ES-I3 (cell line): Measurements from ENCODE around the gene ABCC1.
"Not testable (repeated sequence)": the region's sequence is repeated elsewhere in the genome, so short reads cannot be mapped to it uniquely, and the experiment has no call there.

Source experiments
- H3K36me3 ChIP-seq: 2 replicates; pipeline ENCODE4 v1.6.1; 2013; ENCODE audit warnings: mild to moderate bottlenecking, low read length, control low read depth, moderate library complexity; ENCODE audit not compliant: insufficient read depth
- H3K4me1 ChIP-seq: 2 replicates; pipeline ENCODE4 v1.6.1; 2013; ENCODE audit warnings: mild to moderate bottlenecking, control low read depth, low read length; ENCODE audit not compliant: insufficient read depth
- H3K9ac ChIP-seq: 2 replicates; pipeline ENCODE4 v1.6.1; 2013; ENCODE audit warnings: low read depth, mild to moderate bottlenecking, low read length, moderate library complexity
- H3K9me3 ChIP-seq: 2 replicates; pipeline ENCODE4 v1.6.1; 2013; ENCODE audit warnings: mild to moderate bottlenecking, low read length, moderate library complexity; ENCODE audit not compliant: control insufficient read depth, insufficient read depth

ABCC1 gene

DNA sequence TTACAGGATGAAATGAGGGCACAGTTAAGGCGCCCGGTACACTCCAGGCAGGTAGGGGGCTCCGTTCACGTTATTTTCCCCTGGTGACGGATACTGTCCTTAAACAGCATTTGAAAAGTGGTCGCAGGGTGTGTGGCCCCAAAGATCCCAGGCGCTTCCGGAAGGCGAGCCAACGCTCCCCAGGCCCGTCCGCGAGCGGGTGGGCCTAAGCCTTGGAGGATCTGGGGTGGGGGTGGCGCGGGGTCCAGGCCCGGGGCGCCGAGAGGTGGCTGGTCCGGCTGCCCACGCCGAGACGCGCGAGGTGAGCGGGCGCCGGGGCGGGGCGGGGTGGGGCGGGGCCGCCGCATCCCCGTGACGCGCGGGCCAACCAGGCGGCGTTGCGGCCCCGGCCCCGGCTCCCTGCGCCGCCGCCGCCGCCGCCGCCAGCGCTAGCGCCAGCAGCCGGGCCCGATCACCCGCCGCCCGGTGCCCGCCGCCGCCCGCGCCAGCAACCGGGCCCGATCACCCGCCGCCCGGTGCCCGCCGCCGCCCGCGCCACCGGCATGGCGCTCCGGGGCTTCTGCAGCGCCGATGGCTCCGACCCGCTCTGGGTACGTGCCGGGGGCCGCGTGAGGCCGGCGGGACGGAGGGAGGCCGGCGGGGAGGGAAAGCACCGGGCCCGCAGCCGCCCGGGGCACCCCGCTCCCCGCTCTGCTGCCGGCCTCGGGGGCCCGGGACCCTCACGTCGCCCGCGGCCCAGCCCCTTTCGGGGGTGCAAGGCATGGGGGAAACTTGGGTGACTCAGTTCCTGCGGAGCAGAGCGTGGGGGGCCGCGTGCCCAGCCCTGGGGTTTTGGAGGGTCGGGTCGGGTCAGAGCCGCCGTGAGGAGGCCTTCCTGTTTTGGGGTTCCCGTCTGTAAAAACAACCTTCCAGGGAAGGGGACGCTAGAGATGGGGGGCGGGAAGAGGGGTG lies at the start of gene ABCC1:
Gene ABCC1 (plus strand): TSS at position 407 of the 951 bp plus-strand sequence. CDS start 136 bp downstream, at position 543.
- Histone ChIP-seq H3K9ac (peak within 1 kb of the TSS; percentile 94), H3K9me3 (no peaks in the 10 kb centered on the region), H3K36me3 (no peaks in the 10 kb centered on the region), H3K4me1 (peaks cover 15% of the 10 kb centered on the region; the same call in 1 of the 2 replicates)

DNA sequence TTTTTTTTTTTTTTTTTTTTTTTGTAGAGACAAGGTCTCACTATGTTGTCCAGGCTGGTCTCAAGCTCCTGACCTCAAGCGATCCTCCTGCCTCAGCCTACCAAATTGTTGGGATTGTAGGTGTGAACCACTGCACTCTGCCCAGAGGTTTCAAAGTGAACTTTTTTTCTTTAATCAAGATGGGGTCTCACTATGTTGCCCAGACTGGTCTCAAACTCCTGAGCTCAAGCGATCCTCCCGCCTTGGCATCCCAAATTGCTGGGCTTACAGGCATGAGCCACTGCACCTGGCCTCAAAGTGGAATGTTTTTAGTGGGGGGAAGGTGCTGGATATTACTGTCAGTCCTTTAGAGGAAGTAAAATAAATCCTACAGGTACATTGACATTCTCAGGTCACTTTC lies 49.1 kb upstream of the ABCC1 start:
- Histone ChIP-seq H3K4me1 (peaks cover 17% of the 10 kb centered on the region; the same call in 1 of the 2 replicates), H3K9me3 (no peaks in the 10 kb centered on the region), H3K9ac (no peak overlapping the region), H3K36me3 (no peaks in the 10 kb centered on the region)

DNA sequence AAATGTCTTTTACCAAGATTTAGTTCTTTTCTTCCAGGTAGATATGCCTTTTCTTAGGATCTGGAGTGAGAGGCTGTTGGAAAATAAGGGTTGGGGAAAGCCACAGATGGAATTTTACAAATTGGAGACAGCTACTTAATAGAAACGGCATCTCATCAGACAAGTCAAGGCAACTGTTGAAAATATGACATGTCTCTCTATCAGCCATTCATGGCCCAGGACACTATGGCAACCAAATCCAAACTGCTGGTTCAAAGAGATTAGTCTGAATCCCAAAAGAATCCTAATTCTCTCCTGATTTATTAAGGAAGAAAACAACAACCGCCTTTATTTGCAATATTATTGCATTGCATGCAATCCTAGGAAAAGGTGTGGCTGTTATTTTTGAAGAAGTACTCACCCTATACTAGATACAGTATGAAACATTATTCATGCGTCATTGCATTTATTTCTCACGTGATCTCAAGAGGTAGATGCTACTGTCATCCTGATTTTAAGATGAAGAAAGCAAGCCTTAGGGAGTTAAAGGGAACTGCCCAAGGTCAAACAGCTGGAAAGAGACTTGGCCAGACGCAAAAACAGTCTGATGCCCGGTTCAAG lies 48.4 kb upstream of the ABCC1 start:
- Histone ChIP-seq H3K9ac (no peak overlapping the region), H3K36me3 (no peaks in the 10 kb centered on the region), H3K4me1 (peaks cover 17% of the 10 kb centered on the region; the same call in 1 of the 2 replicates), H3K9me3 (no peaks in the 10 kb centered on the region)

DNA sequence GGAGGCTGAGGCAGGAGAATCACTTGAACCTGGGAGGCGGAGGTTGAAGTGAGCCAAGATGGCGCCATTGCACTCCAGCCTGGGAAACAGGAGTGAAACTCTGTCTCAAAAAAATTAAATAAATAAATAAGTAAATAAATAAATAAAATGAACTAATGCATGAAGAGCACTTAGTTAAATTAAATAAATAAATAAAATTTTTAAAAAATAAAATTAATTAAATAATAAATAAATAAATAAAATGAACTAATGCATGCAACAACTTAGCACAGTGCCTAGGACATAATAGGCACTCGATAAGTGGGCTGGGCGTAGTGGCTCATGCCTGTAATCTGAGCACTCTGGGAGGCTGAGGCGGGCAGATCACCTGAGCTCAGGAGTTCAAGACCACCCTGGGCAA lies 45.5 kb upstream of the ABCC1 start:
- Histone ChIP-seq H3K9ac (no peak overlapping the region), H3K36me3 (no peaks in the 10 kb centered on the region), H3K9me3 (no peaks in the 10 kb centered on the region), H3K4me1 (peaks cover 13% of the 10 kb centered on the region; the same call in 1 of the 2 replicates)

DNA sequence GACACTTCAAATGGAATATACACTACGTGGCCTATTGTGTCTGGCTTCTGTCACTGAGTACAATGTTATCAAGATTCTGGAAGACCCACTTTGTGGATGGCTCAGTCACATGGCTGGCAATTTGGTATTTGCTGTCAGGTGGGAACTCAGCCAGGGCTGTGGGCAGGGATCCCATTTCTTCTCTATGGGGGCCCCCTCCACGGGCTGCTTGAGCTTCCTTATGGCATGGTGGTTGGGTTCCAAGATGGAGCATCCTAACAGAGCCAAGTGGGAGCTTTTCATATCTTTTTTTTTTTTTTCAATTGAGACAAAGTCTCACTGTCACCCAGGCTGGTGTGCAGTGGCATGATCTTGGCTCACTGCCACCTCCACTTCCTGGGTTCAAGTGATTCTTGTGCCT lies 43.0 kb upstream of the ABCC1 start:
- Histone ChIP-seq H3K4me1 (0 out of 2 replicates have a peak, but pooled peaks cover 4% of the 10 kb centered on the region), H3K36me3 (no peaks in the 10 kb centered on the region), H3K9ac (no peak overlapping the region), H3K9me3 (no peaks in the 10 kb centered on the region)

DNA sequence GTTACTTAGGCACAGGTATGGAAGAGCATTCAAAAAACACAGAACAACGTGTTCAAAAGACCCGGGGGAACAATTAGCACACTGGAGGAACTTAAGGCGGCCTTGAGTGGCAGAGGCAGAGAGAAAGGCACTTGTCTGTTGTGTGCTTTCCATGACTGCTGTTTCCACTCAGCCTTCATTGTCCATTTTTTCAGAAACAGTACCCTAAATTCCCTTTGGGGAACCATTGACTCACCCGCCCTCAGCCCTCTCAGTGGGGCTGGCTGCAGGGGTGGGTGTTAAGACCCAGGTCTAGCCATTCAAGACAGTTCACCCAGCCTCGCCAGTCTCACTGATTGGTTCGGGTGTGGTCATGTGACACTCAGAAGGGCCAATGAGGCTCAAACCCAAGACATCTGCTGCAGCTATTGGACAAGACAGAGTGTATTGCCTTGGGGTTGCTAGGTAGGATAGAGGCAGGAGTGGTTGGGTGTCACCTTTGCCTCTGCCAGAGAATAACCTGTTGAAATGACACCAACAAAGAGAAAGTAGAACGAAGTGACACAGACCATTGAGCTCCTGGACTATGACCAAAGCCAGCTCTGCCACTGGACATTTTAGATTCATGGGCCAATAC lies 41.4 kb upstream of the ABCC1 start:
- no peaks in the 10 kb centered on the region for H3K36me3 ChIP-seq
- peak overlapping the region; percentile 25; the same call in 1 of the 2 replicates for H3K9ac ChIP-seq
- H3K9me3 ChIP-seq = no peaks in the 10 kb centered on the region
- H3K4me1 ChIP-seq = 0 out of 2 replicates have a peak, but pooled peaks cover 4% of the 10 kb centered on the region

DNA sequence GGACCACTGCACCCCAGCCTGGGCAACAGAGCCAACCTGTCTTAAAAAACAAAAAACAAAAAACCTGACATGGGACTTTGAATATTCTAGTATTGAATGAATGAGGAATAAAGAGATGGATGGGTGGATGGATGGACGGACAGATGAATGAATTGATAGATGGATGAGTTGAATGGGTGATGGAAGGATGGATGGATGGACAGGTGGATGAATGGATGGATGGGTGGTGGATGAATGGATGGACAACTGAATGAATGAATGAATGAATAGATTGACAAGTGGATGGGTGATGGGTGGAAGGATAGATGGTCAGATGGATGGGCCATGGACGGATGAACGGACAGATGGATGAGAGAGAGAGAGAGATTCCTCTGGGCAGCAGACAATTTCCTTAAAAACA lies 38.2 kb upstream of the ABCC1 start:
- Histone ChIP-seq H3K9ac (no peak overlapping the region), H3K9me3 (no peaks in the 10 kb centered on the region), H3K36me3 (no peaks in the 10 kb centered on the region), H3K4me1 (0 out of 2 replicates have a peak, but pooled peaks cover 4% of the 10 kb centered on the region)

DNA sequence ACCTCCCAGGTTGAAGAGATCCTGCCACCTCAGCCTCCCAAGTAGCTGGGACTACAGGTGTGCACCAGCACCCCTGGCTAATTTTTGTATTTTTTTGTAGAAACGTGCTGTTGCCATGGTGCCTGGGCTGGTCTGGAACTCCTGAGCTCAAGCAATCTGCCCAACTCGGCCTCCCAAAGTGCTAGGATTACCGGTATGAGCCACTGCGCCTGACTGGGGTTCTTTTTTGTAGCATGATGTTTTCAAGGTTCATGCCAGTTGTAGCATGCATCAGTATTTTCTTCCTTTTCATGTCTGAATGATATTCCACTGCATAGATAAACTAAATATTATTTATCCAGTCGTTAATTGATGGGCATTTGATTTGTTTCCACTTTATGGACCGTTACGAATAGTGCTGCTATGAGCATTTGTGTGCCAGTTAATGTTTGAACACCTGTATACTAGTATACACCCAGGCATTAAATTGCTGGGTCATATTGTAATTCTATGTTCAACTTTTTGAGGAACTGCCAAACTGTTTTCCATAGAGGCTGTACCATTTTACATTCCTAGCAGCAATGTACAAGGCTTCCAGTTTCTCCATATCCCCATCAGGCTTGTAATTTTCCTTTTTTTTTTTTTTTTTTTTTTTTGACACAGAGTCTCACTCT lies 36.2 kb upstream of the ABCC1 start:
- H3K9ac ChIP-seq = no peak overlapping the region
- no peaks in the 10 kb centered on the region for H3K9me3 ChIP-seq
- no peaks in the 10 kb centered on the region for H3K4me1 ChIP-seq
- no peaks in the 10 kb centered on the region for H3K36me3 ChIP-seq

DNA sequence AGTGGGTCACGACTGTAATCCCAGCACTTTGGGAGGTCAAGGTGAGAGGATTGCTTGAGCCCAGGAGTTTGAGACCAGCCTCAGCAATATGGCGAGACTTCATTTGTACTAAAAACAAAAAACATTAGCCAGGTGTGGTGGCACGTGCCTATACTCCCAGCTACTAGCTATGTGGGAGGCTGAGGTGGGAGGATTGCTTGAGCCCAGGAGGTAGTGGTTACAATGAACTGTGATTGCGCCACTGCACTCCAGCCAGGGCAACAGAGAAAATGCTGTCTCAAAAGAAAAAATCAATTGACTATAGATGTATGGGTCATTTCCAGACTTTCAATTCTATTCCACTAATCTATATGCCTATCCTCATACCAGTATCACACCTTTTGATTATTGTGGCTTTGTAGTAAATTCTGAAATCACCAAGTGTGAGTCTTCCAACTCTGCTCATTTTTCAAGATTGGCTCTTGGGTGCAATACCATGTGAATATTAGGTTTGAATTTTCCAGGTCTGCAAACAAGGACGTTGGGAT lies 33.8 kb upstream of the ABCC1 start:
- Histone ChIP-seq H3K9me3 (no peaks in the 10 kb centered on the region), H3K36me3 (no peaks in the 10 kb centered on the region), H3K9ac (no peak overlapping the region), H3K4me1 (no peaks in the 10 kb centered on the region)

DNA sequence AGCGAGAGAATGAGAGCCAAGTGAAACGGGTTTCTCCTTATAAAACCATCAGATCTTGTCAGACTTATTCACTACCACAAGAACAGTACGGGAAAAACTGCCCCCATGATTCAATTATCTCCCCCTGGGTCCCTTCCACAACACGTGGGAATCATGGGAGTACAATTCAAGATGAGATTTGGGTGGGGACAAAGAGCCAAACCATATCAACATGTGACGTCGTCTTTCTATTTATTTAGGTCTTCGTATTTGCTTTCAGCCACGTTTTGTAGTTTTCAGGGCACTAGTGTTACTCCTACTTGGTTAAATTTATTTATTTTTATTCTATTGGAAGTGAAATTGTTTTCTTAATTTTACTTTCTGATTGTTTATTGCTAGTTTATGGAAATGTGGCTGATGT lies 33.1 kb upstream of the ABCC1 start:
- no peaks in the 10 kb centered on the region for H3K36me3 ChIP-seq
- H3K9ac ChIP-seq = no peak overlapping the region
- H3K9me3 ChIP-seq = no peaks in the 10 kb centered on the region
- H3K4me1 ChIP-seq = no peaks in the 10 kb centered on the region

DNA sequence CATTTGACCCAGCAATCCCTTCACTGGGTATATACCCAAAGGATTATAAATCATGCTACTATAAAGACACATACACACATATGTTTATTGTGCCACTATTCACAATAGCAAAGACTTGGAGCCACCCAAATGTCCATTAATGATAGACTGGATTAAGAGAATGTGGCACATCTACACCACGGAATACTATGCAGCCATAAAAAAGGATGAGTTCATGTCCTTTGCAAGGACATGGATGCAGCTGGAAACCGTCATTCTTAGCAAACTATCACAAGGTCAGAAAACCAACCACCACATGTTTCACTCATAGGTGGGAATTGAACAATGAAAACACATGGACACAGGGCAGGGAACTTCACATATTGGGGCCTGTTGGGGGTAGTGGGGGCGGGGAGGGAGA lies 31.1 kb upstream of the ABCC1 start:
- H3K4me1 ChIP-seq, H3K36me3 ChIP-seq, H3K9me3 ChIP-seq, H3K9ac ChIP-seq: not testable (repeated sequence)

DNA sequence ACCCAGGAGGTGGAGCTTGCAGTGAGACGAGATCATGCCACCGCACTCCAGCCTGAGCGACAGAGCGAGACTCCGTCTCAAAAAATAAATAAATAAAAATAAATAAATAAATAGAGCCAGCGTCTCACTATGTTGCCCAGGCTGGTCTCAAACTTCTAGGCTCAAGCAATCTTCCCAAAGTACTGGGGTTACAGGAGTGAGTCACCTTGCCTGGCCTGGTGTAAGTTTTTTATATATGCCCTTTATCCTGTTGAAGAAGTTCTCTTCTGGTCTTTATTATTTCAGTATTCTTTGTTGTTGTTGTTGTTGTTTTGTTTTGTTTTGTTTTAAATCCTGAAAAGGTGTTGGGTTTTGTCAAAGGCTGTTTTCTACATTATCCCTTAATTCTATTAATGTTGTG lies 30.1 kb upstream of the ABCC1 start:
- Histone ChIP-seq H3K9me3 (no peaks in the 10 kb centered on the region), H3K36me3 (no peaks in the 10 kb centered on the region), H3K9ac (no peak overlapping the region), H3K4me1 (no peaks in the 10 kb centered on the region)

DNA sequence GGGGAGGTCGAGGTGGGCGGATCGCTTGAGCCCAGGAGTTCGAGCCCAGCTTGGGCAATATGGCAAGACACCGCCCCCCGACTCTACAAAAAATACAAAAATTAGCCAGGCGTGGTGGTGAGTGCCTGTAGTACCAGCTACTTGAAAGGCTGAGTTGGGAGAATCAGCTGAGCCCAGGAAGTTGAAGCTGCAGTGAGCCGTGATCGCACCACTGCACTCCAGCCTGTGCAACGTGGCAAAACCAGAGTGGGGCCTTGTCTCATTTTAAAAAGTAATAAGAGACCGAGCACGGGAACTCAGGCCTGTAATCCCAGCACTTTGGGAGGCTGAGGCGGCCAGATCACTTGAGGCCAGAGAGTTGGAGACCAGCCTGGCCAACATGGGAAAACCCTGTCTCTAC lies 24.4 kb upstream of the ABCC1 start:
- no peaks in the 10 kb centered on the region for H3K9me3 ChIP-seq
- no peaks in the 10 kb centered on the region for H3K4me1 ChIP-seq
- H3K36me3 ChIP-seq = no peaks in the 10 kb centered on the region
- no peak overlapping the region for H3K9ac ChIP-seq

DNA sequence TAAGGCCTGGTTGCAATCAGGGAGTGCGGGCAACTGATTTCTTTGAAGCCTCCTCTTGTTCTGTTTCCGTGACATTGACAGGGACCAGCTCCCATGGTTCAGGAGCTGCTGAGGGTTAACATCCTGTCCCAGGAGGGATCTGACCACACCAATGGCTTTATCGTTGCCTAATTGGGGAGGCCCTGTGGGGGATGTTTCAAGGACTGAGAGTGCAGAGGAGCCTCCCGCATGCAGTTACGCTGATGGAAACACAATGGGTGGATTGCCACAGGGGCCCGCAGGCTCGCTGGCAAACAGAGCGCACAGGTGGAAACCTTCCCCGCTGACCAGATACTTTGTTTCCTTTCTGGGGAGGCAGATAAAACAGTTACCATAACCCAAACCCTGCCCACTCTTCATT lies 23.8 kb upstream of the ABCC1 start:
- Histone ChIP-seq H3K9me3 (no peaks in the 10 kb centered on the region), H3K36me3 (no peaks in the 10 kb centered on the region), H3K9ac (no peak overlapping the region), H3K4me1 (no peaks in the 10 kb centered on the region)
